GM12878 (cell line): Measurements from ENCODE around the gene IGSF22. TPM values are rescaled to one million over a fixed set of nuclear protein-coding genes. Genes with fewer than 3 reads are reported as not detected.

Experiments used
- ATAC-seq: fragments of 200-7000 bp; cut with Tn5 transposase; 3 replicates; pipeline ENCODE4 v1.9.1; 2020; ENCODE audit warnings: mild to moderate bottlenecking, moderate library complexity
- BruUV-seq: library from RNA; stranded (reverse); fragments of 400-500 nt; replicated peaks from 2 replicates; lab custom pipeline; 2021; lab: Mats Ljungman, UMichigan
- CTCF ChIA-PET: fragments of 300-600 bp; sonication (Branson Sonifier 250); formaldehyde crosslinking; extraction: SDS; loops from one replicate; lab custom pipeline; 2021; ENCODE audit warnings: inconsistent platforms; lab: Yijun Ruan, JAX
- POLR2A ChIA-PET: fragments of 350-600 bp; formaldehyde crosslinking; extraction: SDS; loops from one replicate; lab custom pipeline; 2021; ENCODE audit warnings: inconsistent platforms; lab: Charles Lee
- RAD21 ChIA-PET: fragments of 300-600 bp; sonication (Branson Sonifier 250); formaldehyde crosslinking; loops from one replicate; lab custom pipeline; 2023; ENCODE audit warnings: antibody characterized with exemption; ENCODE audit not compliant: unreplicated experiment; lab: Charles Lee
- SMC1A ChIA-PET: fragments of 300-600 bp; sonication (Branson Sonifier 250); formaldehyde crosslinking; loops from one replicate; lab custom pipeline; 2023; ENCODE audit not compliant: unreplicated experiment, uncharacterized antibody; lab: Charles Lee
- DNase-seq: peaks from one replicate; pipeline ENCODE4 v3.0.0-alpha.2; 2011; ENCODE audit warnings: low read depth, low spot score
- FAIRE-seq: peaks from 3 replicates; lab custom pipeline; 2011; peaks lifted over from hg19 to GRCh38; lab: Jason Lieb, UNC
- H2AFZ ChIP-seq: 2 replicates; pipeline ENCODE4 v1.6.0; 2011; ENCODE audit warnings: low read depth, low read length, control low read depth; ENCODE audit not compliant: control insufficient read depth
- H3K27ac ChIP-seq: 2 replicates; pipeline ENCODE4 v1.5.1; 2011; ENCODE audit warnings: control low read depth; ENCODE audit not compliant: control insufficient read depth, insufficient read depth
- H3K27me3 ChIP-seq, 2 experiments: replicated peaks in 1 of 2; 2 replicates each; pipeline versions ENCODE4 v1.6.0 to v1.6.1; 2011; ENCODE audit warnings: low read length in 1 of 2; ENCODE audit not compliant: control insufficient read depth in 2 of 2, insufficient read depth in 2 of 2
- H3K36me3 ChIP-seq, 2 experiments: 2 replicates each; pipeline ENCODE4 v1.5.1; 2011; ENCODE audit warnings: low read length in 1 of 2; ENCODE audit not compliant: control insufficient read depth in 2 of 2, insufficient read depth in 2 of 2
- H3K4me1 ChIP-seq: 2 replicates; pipeline ENCODE4 v1.6.1; 2011; ENCODE audit warnings: mild to moderate bottlenecking, low read length, moderate library complexity, mixed read lengths; ENCODE audit not compliant: control insufficient read depth, insufficient read depth
- H3K4me2 ChIP-seq: 2 replicates; pipeline ENCODE4 v1.6.0; 2011; ENCODE audit warnings: control low read depth; ENCODE audit not compliant: control insufficient read depth, insufficient read depth
- H3K4me3 ChIP-seq: fragments of 200-600 bp; sonication (generic); 2 replicates; pipeline ENCODE4 v1.5.1; 2016
- H3K79me2 ChIP-seq: 2 replicates; pipeline ENCODE4 v1.6.0; 2011; ENCODE audit warnings: low read length; ENCODE audit not compliant: control insufficient read depth, insufficient read depth
- H3K9ac ChIP-seq: 2 replicates; pipeline ENCODE4 v1.8.0; 2011; ENCODE audit warnings: low read length, control low read depth, mixed read lengths; ENCODE audit not compliant: control insufficient read depth, insufficient read depth
- H3K9me3 ChIP-seq: replicated peaks from 3 replicates; pipeline ENCODE4 v1.5.1; 2011; ENCODE audit warnings: mild to moderate bottlenecking, low read length; ENCODE audit not compliant: control insufficient read depth, insufficient read depth
- H4K20me1 ChIP-seq: 2 replicates; pipeline ENCODE4 v1.6.0; 2011; ENCODE audit not compliant: control insufficient read depth, insufficient read depth
- ASH2L ChIP-seq: fragments of 300-600, 200-600 bp; sonication (generic); IDR thresholded peaks from 2 replicates; pipeline ENCODE4 v1.6.1; 2017; ENCODE audit warnings: low read depth, mild to moderate bottlenecking, borderline replicate concordance
- CHD2 ChIP-seq: IDR thresholded peaks from 2 replicates; pipeline ENCODE4 v1.6.1; 2011; ENCODE audit warnings: low read depth, low read length, improper control_type of control experiment, borderline replicate concordance
- EZH2 ChIP-seq: IDR thresholded peaks from 2 replicates; pipeline ENCODE4 v1.6.1; 2012; ENCODE audit warnings: low read depth, mild to moderate bottlenecking, control low read depth, inconsistent platforms, low read length, borderline replicate concordance; ENCODE audit not compliant: control insufficient read depth
- MEF2B ChIP-seq: fragments of 450-650 bp; IDR thresholded peaks from 2 replicates; pipeline ENCODE4 v1.6.1; 2018; ENCODE audit warnings: mild to moderate bottlenecking, moderate library complexity; ENCODE audit not compliant: partially characterized antibody, poor library complexity, severe bottlenecking
- MTA3 ChIP-seq: IDR thresholded peaks from 2 replicates; pipeline ENCODE4 v1.6.1; 2012; ENCODE audit warnings: low read length, inconsistent platforms, borderline replicate concordance
- PAX8 ChIP-seq: fragments of 450-650 bp; IDR thresholded peaks from 2 replicates; pipeline ENCODE4 v1.6.1; 2017; ENCODE audit warnings: mild to moderate bottlenecking, moderate library complexity
- SMAD1 ChIP-seq: fragments of 450-650 bp; IDR thresholded peaks from 2 replicates; pipeline ENCODE4 v1.6.1; 2018; ENCODE audit warnings: mild to moderate bottlenecking, low read depth; ENCODE audit not compliant: partially characterized antibody
- STAT3 ChIP-seq: IDR thresholded peaks from 2 replicates; pipeline ENCODE4 v1.6.1; 2011; ENCODE audit warnings: low read depth, low read length, improper control_type of control experiment
- SUZ12 ChIP-seq: fragments of 200-600 bp; sonication (generic); IDR thresholded peaks from one replicate; pipeline ENCODE4 v1.6.1; 2018; ENCODE audit warnings: antibody characterized with exemption, mild to moderate bottlenecking; ENCODE audit not compliant: unreplicated experiment
- WRNIP1 ChIP-seq: IDR thresholded peaks from 2 replicates; pipeline ENCODE4 v1.6.1; 2011; ENCODE audit warnings: low read depth, low read length, improper control_type of control experiment, borderline replicate concordance
- WGBS: methylation state at CpG from one replicate; pipeline ENCODE4 v1.1.6; 2016; ENCODE audit warnings: low lambda C conversion rate; ENCODE audit not compliant: insufficient replicate concordance, insufficient coverage; ENCODE audit errors: missing lambda C conversion rate; 5-methylcytosine and 5-hydroxymethylcytosine counted together
- in situ Hi-C: fragments of 300-500 bp; cut with MboI; formaldehyde crosslinking; loops from 9 replicates; pipeline ENCODE4 v1.14.3; 2018; ENCODE audit warnings: mixed read lengths
- intact Hi-C: fragments of 100-400 bp; cut with micrococcal nuclease; formaldehyde crosslinking; loops from one replicate; pipeline ENCODE4 v1.14.2; 2022; ENCODE audit not compliant: unreplicated experiment
- polyA plus RNA-seq, 11 experiments: library from polyadenylated mRNA; depleted of rRNA in 4 of 11; unstranded in 6 of 11; stranded (reverse) in 5 of 11; fragments of >200 nt; fragmentation: Nextera tagmentation in 4 of 11; fragmentation: Illumina TruSeq in 1 of 11; extraction: Ambion mirVana in 4 of 11; extraction: Trizol in 1 of 11; gene quantifications; 1 replicate in 1 of 11; 2 replicates in 10 of 11; pipeline versions ENCODE4 v1.2.1 to v1.2.3, GENCODE V29; 2011 to 2016; ENCODE audit warnings: inconsistent platforms in 2 of 11, missing spikeins in 2 of 11, low read depth in 1 of 11
- total RNA-seq, 4 experiments: library from RNA; depleted of rRNA in 3 of 4; stranded (reverse); fragments of >200 nt in 3 of 4; fragmentation: Illumina TruSeq in 1 of 4; extraction: Trizol in 1 of 4; gene quantifications; 2 replicates each; pipeline versions ENCODE4 v1.2.1 to v1.2.3, GENCODE V29; 2013 to 2021
- TF ChIP-seq, protein P1 (sequence below): fragments of 450-650 bp; conservative IDR thresholded peaks from 2 replicates; pipeline ENCODE4 v1.6.1; 2017; ENCODE audit warnings: mild to moderate bottlenecking, moderate library complexity
- TF ChIP-seq, protein P2 (sequence below): fragments of 450-650 bp; formaldehyde crosslinking; IDR thresholded peaks from 2 replicates; pipeline ENCODE4 v1.5.0; 2022; ENCODE audit warnings: mild to moderate bottlenecking, missing genetic modification characterization
- TF ChIP-seq, protein P3 (sequence below): fragments of 450-650 bp; IDR thresholded peaks from 2 replicates; pipeline ENCODE4 v1.6.1; 2017; ENCODE audit warnings: low read depth, mild to moderate bottlenecking, moderate library complexity
- TF ChIP-seq, protein P4 (sequence below): IDR thresholded peaks from 2 replicates; pipeline ENCODE4 v1.6.1; 2011; ENCODE audit warnings: low read depth, mild to moderate bottlenecking, low read length, moderate library complexity, borderline replicate concordance; ENCODE audit errors: extremely low read depth
- TF ChIP-seq, protein P5 (sequence below): fragments of 450-650 bp; IDR thresholded peaks from 2 replicates; pipeline ENCODE4 v1.6.1; 2016; ENCODE audit warnings: mild to moderate bottlenecking

The IGSF22 gene
- total and polyA plus RNA-seq, 10 of the 15 experiments (the other 5 are each of a cell fraction or from before 2014, with no cell fraction given), result 0.02 to 0.18 TPM; not detected in 8

DNA sequence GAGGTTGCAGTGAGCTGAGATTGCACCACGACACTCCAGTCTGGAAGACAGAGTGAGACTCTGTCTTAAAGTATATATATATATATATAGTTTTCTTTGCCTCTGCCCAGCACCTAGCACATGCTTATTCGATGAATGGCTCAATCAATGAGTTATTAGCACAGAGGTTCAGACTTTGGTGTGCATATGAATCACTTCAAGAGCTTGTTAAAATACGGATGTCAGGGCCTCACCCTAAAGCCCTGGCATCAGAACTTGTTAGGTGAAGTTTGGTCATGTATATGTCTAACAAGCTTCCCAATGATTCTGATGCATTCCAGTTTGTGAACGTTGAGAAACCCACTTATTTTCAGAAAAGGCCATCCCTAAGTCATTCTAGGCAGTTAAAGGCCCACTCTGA lies 49.2 kb downstream of the IGSF22 start:
- H3K9ac ChIP-seq, result no peak overlapping the region
- in situ Hi-C loops (no loop called here), intact Hi-C loops (no loop called here)
- no peak overlapping the region for H2AFZ ChIP-seq
- ChIA-PET SMC1A (interaction anchor here (0.7 to 0.8 kb wide), 2 partner anchors 54 to 302 kb away, joined by 3 read pairs; no protein-coding TSS in a partner anchor), RAD21 (no interaction called here), POLR2A (no interaction called here), CTCF (interaction anchor here (0.6 to 1.0 kb wide), 4 partner anchors 36 to 173 kb away, joined by 3 to 5 read pairs (median 4); no protein-coding TSS in a partner anchor)
- H3K79me2 ChIP-seq, result no peaks in the 10 kb centered on the region
- WGBS, result 23% methylated on average over 4 of the region's 4 CpGs
- no peaks in the 10 kb centered on the region for H3K4me1 ChIP-seq
- DNase-seq (no peak), ATAC-seq (no peak), FAIRE-seq (no peak)
- no peak overlapping the region for H3K4me2 ChIP-seq
- H4K20me1 ChIP-seq, result no peaks in the 10 kb centered on the region
- no peaks in the 10 kb centered on the region for H3K36me3 ChIP-seq
- no peaks in the 10 kb centered on the region for H3K9me3 ChIP-seq
- H3K4me3 ChIP-seq, result no peak overlapping the region
- no peaks in the 10 kb centered on the region for H3K27me3 ChIP-seq
- H3K27ac ChIP-seq, result no peak overlapping the region
- no TSS peak for BruUV-seq
- TF ChIP-seq STAT3, result no peak
- TF ChIP-seq MTA3, result no peak
- TF ChIP-seq, protein P1, sequence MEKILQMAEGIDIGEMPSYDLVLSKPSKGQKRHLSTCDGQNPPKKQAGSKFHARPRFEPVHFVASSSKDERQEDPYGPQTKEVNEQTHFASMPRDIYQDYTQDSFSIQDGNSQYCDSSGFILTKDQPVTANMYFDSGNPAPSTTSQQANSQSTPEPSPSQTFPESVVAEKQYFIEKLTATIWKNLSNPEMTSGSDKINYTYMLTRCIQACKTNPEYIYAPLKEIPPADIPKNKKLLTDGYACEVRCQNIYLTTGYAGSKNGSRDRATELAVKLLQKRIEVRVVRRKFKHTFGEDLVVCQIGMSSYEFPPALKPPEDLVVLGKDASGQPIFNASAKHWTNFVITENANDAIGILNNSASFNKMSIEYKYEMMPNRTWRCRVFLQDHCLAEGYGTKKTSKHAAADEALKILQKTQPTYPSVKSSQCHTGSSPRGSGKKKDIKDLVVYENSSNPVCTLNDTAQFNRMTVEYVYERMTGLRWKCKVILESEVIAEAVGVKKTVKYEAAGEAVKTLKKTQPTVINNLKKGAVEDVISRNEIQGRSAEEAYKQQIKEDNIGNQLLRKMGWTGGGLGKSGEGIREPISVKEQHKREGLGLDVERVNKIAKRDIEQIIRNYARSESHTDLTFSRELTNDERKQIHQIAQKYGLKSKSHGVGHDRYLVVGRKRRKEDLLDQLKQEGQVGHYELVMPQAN, result no peak
- TF ChIP-seq SUZ12, result no peak
- TF ChIP-seq, protein P2, sequence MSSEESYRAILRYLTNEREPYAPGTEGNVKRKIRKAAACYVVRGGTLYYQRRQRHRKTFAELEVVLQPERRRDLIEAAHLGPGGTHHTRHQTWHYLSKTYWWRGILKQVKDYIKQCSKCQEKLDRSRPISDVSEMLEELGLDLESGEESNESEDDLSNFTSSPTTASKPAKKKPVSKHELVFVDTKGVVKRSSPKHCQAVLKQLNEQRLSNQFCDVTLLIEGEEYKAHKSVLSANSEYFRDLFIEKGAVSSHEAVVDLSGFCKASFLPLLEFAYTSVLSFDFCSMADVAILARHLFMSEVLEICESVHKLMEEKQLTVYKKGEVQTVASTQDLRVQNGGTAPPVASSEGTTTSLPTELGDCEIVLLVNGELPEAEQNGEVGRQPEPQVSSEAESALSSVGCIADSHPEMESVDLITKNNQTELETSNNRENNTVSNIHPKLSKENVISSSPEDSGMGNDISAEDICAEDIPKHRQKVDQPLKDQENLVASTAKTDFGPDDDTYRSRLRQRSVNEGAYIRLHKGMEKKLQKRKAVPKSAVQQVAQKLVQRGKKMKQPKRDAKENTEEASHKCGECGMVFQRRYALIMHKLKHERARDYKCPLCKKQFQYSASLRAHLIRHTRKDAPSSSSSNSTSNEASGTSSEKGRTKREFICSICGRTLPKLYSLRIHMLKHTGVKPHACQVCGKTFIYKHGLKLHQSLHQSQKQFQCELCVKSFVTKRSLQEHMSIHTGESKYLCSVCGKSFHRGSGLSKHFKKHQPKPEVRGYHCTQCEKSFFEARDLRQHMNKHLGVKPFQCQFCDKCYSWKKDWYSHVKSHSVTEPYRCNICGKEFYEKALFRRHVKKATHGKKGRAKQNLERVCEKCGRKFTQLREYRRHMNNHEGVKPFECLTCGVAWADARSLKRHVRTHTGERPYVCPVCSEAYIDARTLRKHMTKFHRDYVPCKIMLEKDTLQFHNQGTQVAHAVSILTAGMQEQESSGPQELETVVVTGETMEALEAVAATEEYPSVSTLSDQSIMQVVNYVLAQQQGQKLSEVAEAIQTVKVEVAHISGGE (CRISPR knock-in tag), result no peak
- TF ChIP-seq CHD2, result no peak
- TF ChIP-seq SMAD1, result no peak
- TF ChIP-seq, protein P3, sequence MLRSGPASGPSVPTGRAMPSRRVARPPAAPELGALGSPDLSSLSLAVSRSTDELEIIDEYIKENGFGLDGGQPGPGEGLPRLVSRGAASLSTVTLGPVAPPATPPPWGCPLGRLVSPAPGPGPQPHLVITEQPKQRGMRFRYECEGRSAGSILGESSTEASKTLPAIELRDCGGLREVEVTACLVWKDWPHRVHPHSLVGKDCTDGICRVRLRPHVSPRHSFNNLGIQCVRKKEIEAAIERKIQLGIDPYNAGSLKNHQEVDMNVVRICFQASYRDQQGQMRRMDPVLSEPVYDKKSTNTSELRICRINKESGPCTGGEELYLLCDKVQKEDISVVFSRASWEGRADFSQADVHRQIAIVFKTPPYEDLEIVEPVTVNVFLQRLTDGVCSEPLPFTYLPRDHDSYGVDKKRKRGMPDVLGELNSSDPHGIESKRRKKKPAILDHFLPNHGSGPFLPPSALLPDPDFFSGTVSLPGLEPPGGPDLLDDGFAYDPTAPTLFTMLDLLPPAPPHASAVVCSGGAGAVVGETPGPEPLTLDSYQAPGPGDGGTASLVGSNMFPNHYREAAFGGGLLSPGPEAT, result no peak
- TF ChIP-seq, protein P4, sequence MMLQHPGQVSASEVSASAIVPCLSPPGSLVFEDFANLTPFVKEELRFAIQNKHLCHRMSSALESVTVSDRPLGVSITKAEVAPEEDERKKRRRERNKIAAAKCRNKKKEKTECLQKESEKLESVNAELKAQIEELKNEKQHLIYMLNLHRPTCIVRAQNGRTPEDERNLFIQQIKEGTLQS, result no peak
- TF ChIP-seq, protein P5, sequence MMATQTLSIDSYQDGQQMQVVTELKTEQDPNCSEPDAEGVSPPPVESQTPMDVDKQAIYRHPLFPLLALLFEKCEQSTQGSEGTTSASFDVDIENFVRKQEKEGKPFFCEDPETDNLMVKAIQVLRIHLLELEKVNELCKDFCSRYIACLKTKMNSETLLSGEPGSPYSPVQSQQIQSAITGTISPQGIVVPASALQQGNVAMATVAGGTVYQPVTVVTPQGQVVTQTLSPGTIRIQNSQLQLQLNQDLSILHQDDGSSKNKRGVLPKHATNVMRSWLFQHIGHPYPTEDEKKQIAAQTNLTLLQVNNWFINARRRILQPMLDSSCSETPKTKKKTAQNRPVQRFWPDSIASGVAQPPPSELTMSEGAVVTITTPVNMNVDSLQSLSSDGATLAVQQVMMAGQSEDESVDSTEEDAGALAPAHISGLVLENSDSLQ, result no peak
- no peak for TF ChIP-seq PAX8
- TF ChIP-seq WRNIP1, result no peak
- no peak for TF ChIP-seq EZH2
- TF ChIP-seq MEF2B, result no peak
- TF ChIP-seq ASH2L, result no peak
